ENCODE data around the gene PARP9.

GRCh38 chr3:122580470-122580869 lies 16.4 kb upstream of the PARP9 start:
- TF ChIP-seq CTBP2 (IDR thresholded peaks at IDR 0.05; ENCODE audit: borderline replicate concordance, insufficient read depth, insufficient read length, low read length) = no peak
- TF ChIP-seq TAF1 (IDR thresholded peaks at IDR 0.05; ENCODE audit: low read depth, low read length) = no peak
- TF ChIP-seq HDAC2 (IDR thresholded peaks at IDR 0.05; ENCODE audit: borderline replicate concordance in 1 of 2, low read depth in 2 of 2, low read length in 2 of 2) = no peak
- no peak for TF ChIP-seq RFX5 (IDR thresholded peaks at IDR 0.05; ENCODE audit: borderline replicate concordance, low read depth, low read length)
